Natural killer cell (primary cell): Measurements from ENCODE around the gene TNIK. TPM values are rescaled to one million over a fixed set of nuclear protein-coding genes. Genes with fewer than 3 reads are reported as not detected.
A peak's percentile ranks its signal among the peaks of the same experiment; 100 is the strongest.

Experiments
- ATAC-seq, 3 donors: fragments of 150-1000 bp in 2 of 3; fragments of 200-7000 bp in 1 of 3; cut with Tn5 transposase; 1 replicate in 1 of 3; 2 replicates in 2 of 3; pipeline ENCODE4 v1.10.0; 2021; ENCODE audit warnings: mild to moderate bottlenecking in 2 of 3, moderate library complexity in 2 of 3
- DNase-seq, 2 donors: peaks; one replicate each; pipeline versions ENCODE4 v3.0.0 to v3.0.0-alpha.2; 2013 to 2021; ENCODE audit warnings: mixed read lengths in 1 of 2
- H3K27ac ChIP-seq: one replicate; pipeline ENCODE4 v1.5.1; 2013; ENCODE audit warnings: mild to moderate bottlenecking, low read length
- H3K27me3 ChIP-seq: one replicate; pipeline ENCODE4 v1.6.1; 2013; ENCODE audit warnings: low read length; ENCODE audit not compliant: control insufficient read depth, insufficient read depth
- H3K36me3 ChIP-seq: one replicate; pipeline ENCODE4 v1.6.1; 2013; ENCODE audit warnings: low read length; ENCODE audit not compliant: control insufficient read depth, insufficient read depth
- H3K4me1 ChIP-seq: one replicate; pipeline ENCODE4 v1.6.1; 2013; ENCODE audit warnings: low read length; ENCODE audit not compliant: control insufficient read depth, insufficient read depth
- H3K4me3 ChIP-seq: one replicate; pipeline ENCODE4 v1.5.1; 2013; ENCODE audit warnings: low read length
- H3K9me3 ChIP-seq: one replicate; pipeline ENCODE4 v1.6.1; 2013; ENCODE audit warnings: low read length; ENCODE audit not compliant: control insufficient read depth, insufficient read depth
- H3K27ac Mint-ChIP-seq, 2 donors: one replicate each; pipeline ENCODE4 v1.8.0; 2022; ENCODE audit warnings: mild to moderate bottlenecking in 2 of 2, mixed read lengths in 2 of 2, moderate library complexity in 1 of 2
- H3K27me3 Mint-ChIP-seq, 2 donors: one replicate each; pipeline ENCODE4 v1.8.0; 2022; ENCODE audit warnings: low read depth in 2 of 2, mixed read lengths in 2 of 2
- H3K36me3 Mint-ChIP-seq: one replicate; pipeline ENCODE4 v1.8.0; 2022; ENCODE audit warnings: mixed read lengths
- H3K4me1 Mint-ChIP-seq, 2 donors: one replicate each; pipeline ENCODE4 v1.8.0; 2022; ENCODE audit warnings: mixed read lengths in 2 of 2
- H3K4me3 Mint-ChIP-seq: one replicate; pipeline ENCODE4 v1.8.0; 2022; ENCODE audit warnings: mild to moderate bottlenecking, moderate library complexity, mixed read lengths
- H3K9me3 Mint-ChIP-seq, 2 donors: one replicate each; pipeline ENCODE4 v1.8.0; 2022; ENCODE audit warnings: mixed read lengths in 2 of 2
- CTCF ChIP-seq: fragments of 200-600 bp; IDR thresholded peaks from one replicate; pipeline ENCODE4 v1.8.0; 2022; ENCODE audit warnings: antibody characterized with exemption
- WGBS: methylation state at CpG from one replicate; pipeline ENCODE4 v1.1.7; 2013; ENCODE audit warnings: missing lambda C conversion rate; ENCODE audit not compliant: insufficient coverage; 5-methylcytosine and 5-hydroxymethylcytosine counted together
- intact Hi-C: fragments of 100-400 bp; cut with micrococcal nuclease; formaldehyde crosslinking; loops from one replicate; pipeline ENCODE4 v1.14.2; 2022
- total RNA-seq, 4 donors: library from RNA; stranded (reverse); fragments of 120-200 nt in 1 of 4; gene quantifications; one replicate each; pipeline versions ENCODE4 v1.2.3 to v1.2.4, GENCODE V29; 2013 to 2022

TNIK gene
- total RNA-seq, 3 donors from 2014 or later (not counting 1 experiment from before 2014, with no cell fraction given) = 93.7 to 122 (median 119) TPM

- H3K27ac Mint-ChIP-seq = peak overlapping the region in 1 of 2 donors; percentile 11
Measured at GRCh38 chr3:171435757-171436156, 24.4 kb downstream of the TNIK start.

GRCh38 chr3:171435143-171435542, 25.1 kb downstream of the TNIK start:
- H3K27ac ChIP-seq = no peak overlapping the region
- no peak for TF ChIP-seq CTCF
- no peak for DNase-seq
- WGBS = 100% methylated on average over 1 of the region's 1 CpG
- no peaks in the 10 kb centered on the region for H3K27me3 ChIP-seq
- Mint-ChIP-seq H3K36me3 (no peaks in the 10 kb centered on the region), H3K27me3 (no peaks in the 10 kb centered on the region), H3K9me3 (no peaks in the 10 kb centered on the region), H3K27ac (peak overlapping the region; percentile 11 to 38), H3K4me1 (peaks cover 41 to 58% of the 10 kb centered on the region in 2 donors), H3K4me3 (no peak overlapping the region)
- H3K9me3 ChIP-seq = no peaks in the 10 kb centered on the region
- H3K4me3 ChIP-seq = no peak overlapping the region
- H3K36me3 ChIP-seq = no peaks in the 10 kb centered on the region
- ATAC-seq = no peak
- intact Hi-C loops = no loop called here
- peaks cover 3% of the 10 kb centered on the region for H3K4me1 ChIP-seq

More at GRCh38 chr3:171435757-171436156, 24.4 kb downstream of the TNIK start:
- ATAC-seq (no peak), DNase-seq (no peak)
- H3K9me3 Mint-ChIP-seq = no peaks in the 10 kb centered on the region
- H3K27ac ChIP-seq = no peak overlapping the region
- H3K36me3 ChIP-seq = no peaks in the 10 kb centered on the region
- no peak overlapping the region for H3K4me3 Mint-ChIP-seq
- no peak for TF ChIP-seq CTCF
- no peaks in the 10 kb centered on the region for H3K27me3 ChIP-seq
- H3K4me3 ChIP-seq = no peak overlapping the region
- intact Hi-C loops = no loop called here
- peaks cover 47 to 64% of the 10 kb centered on the region in 2 donors for H3K4me1 Mint-ChIP-seq
- H3K36me3 Mint-ChIP-seq = no peaks in the 10 kb centered on the region
- H3K27me3 Mint-ChIP-seq = no peaks in the 10 kb centered on the region
- no peaks in the 10 kb centered on the region for H3K9me3 ChIP-seq
- peaks cover 3% of the 10 kb centered on the region for H3K4me1 ChIP-seq

- Mint-ChIP-seq H3K9me3 (no peaks in the 10 kb centered on the region), H3K27ac (no peak overlapping the region), H3K4me3 (no peak overlapping the region), H3K4me1 (peaks cover 22 to 39% of the 10 kb centered on the region in 2 donors), H3K27me3 (no peaks in the 10 kb centered on the region), H3K36me3 (no peaks in the 10 kb centered on the region)
- Histone ChIP-seq H3K4me3 (no peak overlapping the region), H3K4me1 (peaks cover 11% of the 10 kb centered on the region), H3K27ac (no peak overlapping the region), H3K27me3 (no peaks in the 10 kb centered on the region), H3K9me3 (no peaks in the 10 kb centered on the region), H3K36me3 (no peaks in the 10 kb centered on the region)
- intact Hi-C loops = no loop called here
- ATAC-seq = no peak
- no peak for DNase-seq
- no peak for TF ChIP-seq CTCF
- WGBS = 100% methylated on average over 1 of the region's 1 CpG
Measured at GRCh38 chr3:171432548-171432947, 27.7 kb downstream of the TNIK start.

GRCh38 chr3:171431550-171431949, 28.7 kb downstream of the TNIK start:
- Mint-ChIP-seq H3K4me3 (no peak overlapping the region), H3K27ac (no peak overlapping the region)
- no peak for ATAC-seq

More at GRCh38 chr3:171431550-171431949, 28.7 kb downstream of the TNIK start:
- H3K4me1 ChIP-seq = peaks cover 11% of the 10 kb centered on the region
- no peak for DNase-seq
- no peak overlapping the region for H3K4me3 ChIP-seq
- H3K36me3 ChIP-seq = no peaks in the 10 kb centered on the region
- Mint-ChIP-seq H3K27me3 (no peaks in the 10 kb centered on the region), H3K36me3 (no peaks in the 10 kb centered on the region), H3K4me1 (peaks cover 12 to 29% of the 10 kb centered on the region in 2 donors), H3K9me3 (no peaks in the 10 kb centered on the region)
- H3K27me3 ChIP-seq = no peaks in the 10 kb centered on the region
- intact Hi-C loops = no loop called here
- no peak overlapping the region for H3K27ac ChIP-seq
- TF ChIP-seq CTCF = no peak
- no CpG with 5 or more reads among the region's 1 CpG for WGBS
- H3K9me3 ChIP-seq = no peaks in the 10 kb centered on the region
